Loucy (cell line): ENCODE data around the gene TDRD7.

Source experiments
- CTCF ChIP-seq: fragments of 200-600 bp; sonication (generic); conservative IDR thresholded peaks from 2 replicates; pipeline ENCODE4 v1.5.1; 2014; ENCODE audit warnings: mild to moderate bottlenecking, antibody characterized with exemption, low read length
- EZH2phosphoT487 ChIP-seq: fragments of 200-600 bp; IDR thresholded peaks from 2 replicates; pipeline ENCODE4 v1.6.1; 2018; ENCODE audit warnings: antibody characterized with exemption, mild to moderate bottlenecking, moderate library complexity, borderline replicate concordance

- TF ChIP-seq CTCF, result no peak
- TF ChIP-seq EZH2phosphoT487, result no peak
Observed at GRCh38 chr9:97368964-97369363, 42.9 kb upstream of the TDRD7 start.
